ENCODE measurements around the gene IL10RA. TPM values are rescaled to one million over a fixed set of nuclear protein-coding genes. Genes with fewer than 3 reads are reported as not detected.

Gene IL10RA
- polyA plus RNA-seq, 3 donors: 152 to 413 (median 226) TPM

GRCh38 chr11:118000850-118001228 lies 14.6 kb downstream of the IL10RA start:
- Histone ChIP-seq H3K27ac (ENCODE audit: low read depth in 1 of 2, low read length in 2 of 2) (peak overlapping the region; percentile 76 to 95), H3K36me3 (replicated peaks in 1 of 2; ENCODE audit: control insufficient read depth in 1 of 2, insufficient read depth in 2 of 2, low read length in 2 of 2) (peaks cover 54 to 57% of the 10 kb centered on the region in 2 donors), H3K9me3 (replicated peaks in 1 of 2; ENCODE audit: control insufficient read depth in 1 of 2, insufficient read depth in 1 of 2, low read length in 2 of 2) (peaks cover 0 to 4% of the 10 kb centered on the region in 2 donors), H3K4me1 (ENCODE audit: control insufficient read depth in 1 of 2, insufficient read depth in 2 of 2, low read length in 2 of 2) (peaks cover 85 to 100% of the 10 kb centered on the region in 2 donors), H3K79me2 (ENCODE audit: insufficient read depth, low read length) (peaks cover 50% of the 10 kb centered on the region), H3K4me3 (replicated peaks in 1 of 3; ENCODE audit: low read depth in 2 of 3, low read length in 3 of 3) (peak overlapping the region in 1 of 3 experiments; percentile 41), H3K4me2 (replicated peaks; ENCODE audit: extremely low read depth, low read length, poor library complexity, severe bottlenecking) (peak overlapping the region; percentile 27), H3K9ac (ENCODE audit: insufficient read depth, low read length, poor library complexity, severe bottlenecking) (peak overlapping the region; percentile 12), H4K20me1 (ENCODE audit: insufficient read depth, low read length) (peaks cover 66% of the 10 kb centered on the region), H2AFZ (ENCODE audit: insufficient read depth, low read depth, low read length, poor library complexity, severe bottlenecking) (no peak overlapping the region), H3K27me3 (ENCODE audit: control insufficient read depth in 2 of 2, insufficient read depth in 2 of 2, low read length in 2 of 2) (no peaks in the 10 kb centered on the region)
- Mint-ChIP-seq H3K4me1 (peaks cover 88% of the 10 kb centered on the region), H3K36me3 (peaks cover 60 to 65% of the 10 kb centered on the region in 2 donors), H3K4me3 (no peak overlapping the region), H3K27ac (peak overlapping the region; percentile 92 to 98 (median 95)), H3K27me3 (ENCODE audit: low read depth in 3 of 3) (peaks cover 0 to 2% (median 0%) of the 10 kb centered on the region in 3 donors), H3K9me3 (peaks cover 3 to 13% (median 6%) of the 10 kb centered on the region in 7 donors)
- intact Hi-C loops (cut with micrococcal nuclease): loop anchor here in 1 of 2 donors (1.0 kb wide), 1 partner anchor 8 kb away; no protein-coding TSS in a partner anchor
- no peak for TF ChIP-seq CTCF (IDR thresholded peaks at IDR 0.05)
- DNase-seq: no peak
- no CpG with 5 or more reads among the region's 1 CpG for WGBS (ENCODE audit: insufficient coverage)

DNA sequence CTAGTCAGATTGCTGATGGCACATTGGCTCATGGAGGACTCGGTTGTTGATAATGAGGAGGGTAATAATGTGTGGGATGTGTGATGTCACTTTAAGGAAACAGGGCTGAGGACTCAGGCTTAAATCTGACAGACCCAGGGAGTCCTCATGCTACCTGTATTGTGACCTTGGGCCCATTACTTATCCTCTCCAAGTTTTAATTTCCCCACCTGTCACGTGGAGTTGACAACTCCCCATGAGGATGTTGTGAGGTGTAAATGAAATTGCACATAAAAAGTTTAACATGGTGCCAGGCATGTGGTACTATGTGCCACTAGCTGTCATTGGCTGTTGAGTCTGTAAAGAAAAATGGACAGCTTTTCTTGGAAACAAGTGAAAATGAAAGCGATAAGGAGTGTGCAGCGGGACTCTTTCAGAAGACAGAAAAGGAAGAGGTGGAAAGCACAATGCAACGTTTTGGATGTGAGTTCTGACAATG lies 15.3 kb downstream of the IL10RA start:
- Histone ChIP-seq H3K27ac (ENCODE audit: low read depth in 1 of 2, low read length in 2 of 2) (peak overlapping the region; percentile 93 to 95), H2AFZ (ENCODE audit: insufficient read depth, low read depth, low read length, poor library complexity, severe bottlenecking) (no peak overlapping the region), H3K9ac (ENCODE audit: insufficient read depth, low read length, poor library complexity, severe bottlenecking) (peak overlapping the region; percentile 60), H3K9me3 (replicated peaks in 1 of 2; ENCODE audit: control insufficient read depth in 1 of 2, insufficient read depth in 1 of 2, low read length in 2 of 2) (peaks cover 0 to 4% of the 10 kb centered on the region in 2 donors), H3K36me3 (replicated peaks in 1 of 2; ENCODE audit: control insufficient read depth in 1 of 2, insufficient read depth in 2 of 2, low read length in 2 of 2) (peaks cover 47 to 50% of the 10 kb centered on the region in 2 donors), H3K27me3 (ENCODE audit: control insufficient read depth in 2 of 2, insufficient read depth in 2 of 2, low read length in 2 of 2) (no peaks in the 10 kb centered on the region), H3K4me1 (ENCODE audit: control insufficient read depth in 1 of 2, insufficient read depth in 2 of 2, low read length in 2 of 2) (peaks cover 89 to 100% of the 10 kb centered on the region in 2 donors), H3K79me2 (ENCODE audit: insufficient read depth, low read length) (peaks cover 43% of the 10 kb centered on the region), H4K20me1 (ENCODE audit: insufficient read depth, low read length) (peaks cover 59% of the 10 kb centered on the region), H3K4me3 (replicated peaks in 1 of 3; ENCODE audit: low read depth in 2 of 3, low read length in 3 of 3) (peak overlapping the region in 1 of 3 experiments; percentile 41), H3K4me2 (replicated peaks; ENCODE audit: extremely low read depth, low read length, poor library complexity, severe bottlenecking) (peak overlapping the region; percentile 27)
- intact Hi-C loops (cut with micrococcal nuclease): no loop called here
- no peaks in the 10 kb centered on the region for H3K27me3 Mint-ChIP-seq (ENCODE audit: low read depth in 3 of 3)
- 13% methylated on average over 1 of the region's 5 CpGs for WGBS (ENCODE audit: insufficient coverage)
- H3K9me3 Mint-ChIP-seq: peaks cover 3 to 13% (median 6%) of the 10 kb centered on the region in 7 donors
- H3K36me3 Mint-ChIP-seq: peaks cover 53 to 61% of the 10 kb centered on the region in 2 donors
- peak in 1 of 3 donors; percentile 52 for DNase-seq
- no peak overlapping the region for H3K4me3 Mint-ChIP-seq
- no peak for TF ChIP-seq CTCF (IDR thresholded peaks at IDR 0.05)
- peaks cover 91% of the 10 kb centered on the region for H3K4me1 Mint-ChIP-seq
- H3K27ac Mint-ChIP-seq: peak overlapping the region; percentile 92 to 98 (median 95)
